ENCODE results near the gene KRT85.

Gene KRT85

DNA sequence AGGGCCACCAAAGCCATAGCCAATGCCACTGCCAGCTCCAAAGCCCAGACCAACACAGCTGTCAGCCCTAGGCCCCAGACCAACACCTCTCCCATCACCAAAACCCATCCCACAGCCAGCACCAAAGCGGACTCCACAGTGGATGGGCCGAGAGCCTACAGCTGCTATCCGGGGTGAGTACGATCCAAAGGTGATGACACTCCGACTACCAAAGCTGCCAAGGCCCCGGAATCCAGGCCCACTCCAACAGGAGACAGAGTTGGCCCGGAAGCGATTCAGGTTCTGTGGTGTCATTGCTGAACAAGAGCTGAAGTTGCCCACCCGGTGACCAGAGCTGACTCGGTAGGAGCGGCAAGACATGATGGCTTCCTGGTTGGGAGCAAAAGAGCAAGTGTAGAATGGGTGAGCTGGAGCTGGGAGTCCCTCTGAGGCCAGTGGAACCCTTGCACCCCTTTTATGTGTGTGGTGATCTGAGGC, 18.0 kb upstream of the KRT85 start, which contains the start of gene KRT84:
Gene KRT84, minus strand, starts transcription at position 427 of the 477 bp plus-strand sequence. Its CDS starts 67 bp downstream, at position 360.
- TF ChIP-seq ZNF274 (IDR thresholded peaks at IDR 0.05; ENCODE audit: low read depth, low read length), result no peak
- H3K4me3 ChIP-seq (ENCODE audit: low read length), result no peak within 1 kb of the TSS

GRCh38 chr12:52383331-52383730, 16.1 kb upstream of the KRT85 start:
- no peak for TF ChIP-seq ZNF274 (IDR thresholded peaks at IDR 0.05; ENCODE audit: low read depth, low read length)
- no peak overlapping the region for H3K4me3 ChIP-seq (ENCODE audit: low read length)

DNA sequence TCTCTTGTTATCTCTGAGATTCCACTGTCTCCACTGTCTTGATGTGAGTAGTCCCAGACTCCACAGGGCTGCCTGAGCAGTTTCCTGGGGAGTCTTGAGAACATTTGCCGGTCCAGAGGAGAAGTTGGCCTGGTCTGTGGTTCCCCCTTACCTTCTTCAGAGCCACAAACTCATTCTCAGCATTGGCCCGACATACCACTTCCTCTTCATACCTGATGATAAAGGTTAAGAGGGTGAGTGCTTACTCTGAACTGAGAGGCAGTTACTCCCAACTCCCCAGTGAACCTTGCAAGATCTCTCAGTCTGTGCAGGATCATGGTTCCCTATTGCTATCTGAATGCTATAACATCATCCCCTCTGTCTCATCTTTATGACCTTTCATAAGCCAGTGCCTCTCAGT, 15.6 kb upstream of the KRT85 start:
- TF ChIP-seq ZNF274 (IDR thresholded peaks at IDR 0.05; ENCODE audit: low read depth, low read length), result no peak
- H3K4me3 ChIP-seq (ENCODE audit: low read length), result no peak overlapping the region

DNA sequence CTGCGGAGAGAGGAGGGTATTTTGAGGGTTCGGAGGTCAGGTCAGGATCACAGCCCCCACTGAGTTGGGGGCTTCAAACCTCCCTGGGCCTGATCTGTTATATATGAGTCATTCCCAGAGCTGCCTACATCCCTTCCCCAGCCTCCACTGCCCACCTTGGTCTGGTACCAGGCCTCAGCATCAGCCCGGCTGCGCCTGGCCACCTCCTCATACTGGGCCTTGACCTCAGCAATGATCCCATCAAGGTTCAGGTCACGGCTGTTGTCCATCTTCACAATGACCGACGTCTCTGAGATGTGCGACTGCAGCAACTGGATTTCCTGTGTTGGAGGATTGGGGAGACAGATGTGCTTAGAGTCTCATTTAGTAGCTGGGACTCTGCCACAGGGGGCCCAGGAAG, 13.9 kb upstream of the KRT85 start:
- no peak for TF ChIP-seq ZNF274 (IDR thresholded peaks at IDR 0.05; ENCODE audit: low read depth, low read length)
- H3K4me3 ChIP-seq (ENCODE audit: low read length), result no peak overlapping the region

DNA sequence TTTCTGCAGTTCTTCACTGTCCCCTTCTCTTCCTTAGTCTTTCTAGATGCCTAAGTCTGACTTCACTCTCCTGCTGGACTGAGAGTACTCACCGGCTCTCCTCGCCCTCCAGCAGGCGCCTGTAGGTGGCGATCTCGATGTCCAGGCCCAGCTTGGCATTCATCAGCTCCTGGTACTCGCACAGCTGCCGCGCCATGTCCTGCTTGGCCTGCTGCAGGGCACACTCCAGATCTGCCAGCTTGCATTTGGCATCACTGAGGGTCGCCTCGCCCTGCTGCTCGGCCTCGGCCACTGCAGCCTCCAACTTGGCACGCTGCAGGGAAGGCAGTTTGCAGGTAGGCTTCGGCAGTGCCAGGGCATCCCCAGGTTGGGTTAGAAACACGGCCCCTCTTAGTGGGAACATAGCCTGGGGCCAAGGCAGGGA, 13.0 kb upstream of the KRT85 start:
- no peak for TF ChIP-seq ZNF274 (IDR thresholded peaks at IDR 0.05; ENCODE audit: low read depth, low read length)
- no peak overlapping the region for H3K4me3 ChIP-seq (ENCODE audit: low read length)

GRCh38 chr12:52379536-52379935, 12.3 kb upstream of the KRT85 start:
- TF ChIP-seq ZNF274 (IDR thresholded peaks at IDR 0.05; ENCODE audit: low read depth, low read length), result no peak
- H3K4me3 ChIP-seq (ENCODE audit: low read length), result no peak overlapping the region

- TF ChIP-seq ZNF274 (IDR thresholded peaks at IDR 0.05; ENCODE audit: low read depth, low read length), result no peak
- no peak overlapping the region for H3K4me3 ChIP-seq (ENCODE audit: low read length)
These were observed 10.8 kb upstream of the KRT85 start for GRCh38 chr12:52378091-52378490.

- no peak for TF ChIP-seq ZNF274 (IDR thresholded peaks at IDR 0.05; ENCODE audit: low read depth, low read length)
- H3K4me3 ChIP-seq (ENCODE audit: low read length), result no peak overlapping the region
These were observed 10.0 kb upstream of the KRT85 start for GRCh38 chr12:52377266-52377665.

DNA sequence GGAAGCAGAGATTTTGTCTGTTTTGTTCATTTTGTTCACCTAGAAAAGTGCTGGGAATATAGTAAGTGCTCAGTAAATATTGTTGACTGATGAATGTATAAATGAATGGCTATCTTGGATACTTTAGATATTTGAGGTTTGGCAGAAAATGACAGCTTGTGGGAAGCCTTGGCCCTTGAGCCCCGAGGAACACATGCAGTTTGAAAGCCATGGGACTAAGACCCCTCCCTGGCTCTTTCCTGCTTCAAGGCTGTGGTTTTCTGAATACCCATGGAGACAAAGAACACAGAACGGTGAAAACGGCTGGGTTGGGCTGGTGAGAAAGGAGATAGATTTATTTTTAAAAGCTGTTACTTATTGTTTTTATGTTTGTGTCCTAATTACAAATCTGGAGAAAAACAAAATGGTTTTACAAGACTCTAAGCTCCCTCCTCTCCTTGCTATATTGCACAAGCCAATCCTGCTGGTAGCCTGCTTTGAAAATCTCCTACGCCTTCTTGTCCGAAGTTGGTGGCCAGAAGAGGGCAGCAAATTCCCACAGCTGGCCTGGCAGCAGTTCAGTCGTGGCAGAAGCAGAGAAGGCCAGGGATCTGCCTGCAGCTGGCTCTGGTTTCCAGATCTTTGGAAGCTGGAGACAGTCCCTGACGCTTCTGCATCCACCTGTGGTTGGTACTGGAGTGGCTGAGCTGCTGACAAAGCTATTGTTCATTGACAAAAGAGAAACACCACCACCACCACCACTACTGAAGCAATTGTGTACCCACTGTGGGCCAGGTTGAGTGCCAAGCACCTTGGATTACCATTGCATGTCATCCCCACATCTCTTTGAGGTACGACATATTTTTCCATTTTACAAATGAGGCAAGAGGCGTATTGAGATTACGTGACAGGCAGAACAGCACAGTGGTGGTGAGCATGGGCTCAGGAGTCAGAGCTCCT, 5.2 kb upstream of the KRT85 start:
- no peak for TF ChIP-seq ZNF274 (IDR thresholded peaks at IDR 0.05; ENCODE audit: low read depth, low read length)
- H3K4me3 ChIP-seq (ENCODE audit: low read length), result no peak overlapping the region

GRCh38 chr12:52371716-52372115, 4.4 kb upstream of the KRT85 start:
- TF ChIP-seq ZNF274 (IDR thresholded peaks at IDR 0.05; ENCODE audit: low read depth, low read length), result no peak
- H3K4me3 ChIP-seq (ENCODE audit: low read length), result no peak overlapping the region

DNA sequence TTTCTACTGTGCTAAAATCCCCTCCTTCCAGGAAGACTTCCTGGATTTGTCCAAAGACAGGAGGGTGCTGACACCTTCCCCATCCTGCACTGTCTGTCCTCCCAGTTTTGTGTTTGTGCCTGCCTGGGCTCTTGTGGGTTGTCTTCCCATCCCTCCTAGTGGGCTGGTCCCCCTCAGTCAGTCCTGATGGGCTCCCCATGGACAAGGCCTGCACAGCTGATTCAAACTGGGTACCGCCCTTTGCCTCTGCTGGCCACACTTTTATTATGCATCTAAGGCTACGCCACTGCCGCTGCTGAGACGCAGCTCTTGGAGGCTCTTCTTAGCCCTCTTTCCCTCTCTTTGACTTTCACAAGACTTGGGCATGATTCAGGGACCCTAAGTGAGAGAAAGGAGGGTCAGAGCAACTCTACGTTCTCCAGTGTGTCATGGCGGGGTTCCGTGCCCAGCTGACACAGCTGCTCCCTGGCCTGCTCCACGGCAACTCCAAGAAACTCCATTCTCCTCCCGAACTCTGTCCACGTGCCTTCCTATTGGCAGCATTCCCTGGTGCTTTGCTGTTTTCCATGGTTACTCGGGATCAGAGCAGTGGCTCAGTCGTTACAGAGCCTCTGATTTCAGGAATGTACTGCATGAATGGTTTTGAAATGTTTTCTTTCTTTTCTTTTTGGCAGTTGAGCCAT, 3.8 kb upstream of the KRT85 start:
- no peak for TF ChIP-seq ZNF274 (IDR thresholded peaks at IDR 0.05; ENCODE audit: low read depth, low read length)
- no peak overlapping the region for H3K4me3 ChIP-seq (ENCODE audit: low read length)

- TF ChIP-seq ZNF274 (IDR thresholded peaks at IDR 0.05; ENCODE audit: low read depth, low read length), result no peak
- no peak overlapping the region for H3K4me3 ChIP-seq (ENCODE audit: low read length)
These were observed 2.5 kb upstream of the KRT85 start for GRCh38 chr12:52369809-52370208.

- no peak overlapping the region for H3K4me3 ChIP-seq (ENCODE audit: low read length)
- TF ChIP-seq ZNF274 (IDR thresholded peaks at IDR 0.05; ENCODE audit: low read depth, low read length), result no peak
These were observed 1.9 kb upstream of the KRT85 start for GRCh38 chr12:52369211-52369610.

DNA sequence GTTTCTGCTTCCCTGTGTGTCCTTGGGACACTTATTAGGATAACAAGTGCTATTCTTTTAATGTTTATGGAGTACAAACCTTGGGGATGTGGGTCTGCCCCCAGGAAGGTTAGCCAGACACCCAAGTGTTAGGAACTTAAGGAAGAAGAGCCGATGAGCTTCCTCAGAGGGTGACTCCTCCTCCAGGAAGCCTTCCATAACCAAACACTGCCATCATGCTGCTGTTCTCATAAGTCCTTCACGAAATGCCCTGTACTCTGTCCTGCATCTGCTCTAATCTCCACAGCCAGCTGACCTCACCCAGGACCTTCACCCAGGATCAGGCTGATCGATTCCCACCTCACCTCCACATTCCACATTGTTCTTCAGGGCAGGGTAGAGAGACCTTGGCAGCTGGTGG, 1.2 kb upstream of the KRT85 start:
- no peak overlapping the region for H3K4me3 ChIP-seq (ENCODE audit: low read length)
- no peak for TF ChIP-seq ZNF274 (IDR thresholded peaks at IDR 0.05; ENCODE audit: low read depth, low read length)

- H3K4me3 ChIP-seq (ENCODE audit: low read length), result no peak overlapping the region
- TF ChIP-seq ZNF274 (IDR thresholded peaks at IDR 0.05; ENCODE audit: low read depth, low read length), result no peak
These were observed 595 bp upstream of the KRT85 start for GRCh38 chr12:52367876-52368275.

Data from GM08714 (cell line).